Right lobe of liver (tissue), 4 donors: ENCODE measurements around the gene DNAJB9.

ENCODE experiments used
- POLR2A ChIP-seq: fragments of 450-650 bp; IDR thresholded peaks from one replicate; pipeline ENCODE4 v1.6.1; 2017; ENCODE audit warnings: antibody characterized with exemption, mild to moderate bottlenecking
- TF ChIP-seq, protein P1 (sequence below), 4 donors: fragments of 200-600 bp in 3 of 4; fragments of 450-650 bp in 1 of 4; IDR thresholded peaks; one replicate each; pipeline versions ENCODE4 v1.5.1 to v1.8.0; 2016 to 2022; ENCODE audit warnings: antibody characterized with exemption in 4 of 4, mild to moderate bottlenecking in 2 of 4
- donor health status: DM: no; HTN: no; CAD: no.
- donor health status: DM: no; HTN: no; CAD: no.
- donor health status: DM: no; HTN: yes; CAD: no.

DNA sequence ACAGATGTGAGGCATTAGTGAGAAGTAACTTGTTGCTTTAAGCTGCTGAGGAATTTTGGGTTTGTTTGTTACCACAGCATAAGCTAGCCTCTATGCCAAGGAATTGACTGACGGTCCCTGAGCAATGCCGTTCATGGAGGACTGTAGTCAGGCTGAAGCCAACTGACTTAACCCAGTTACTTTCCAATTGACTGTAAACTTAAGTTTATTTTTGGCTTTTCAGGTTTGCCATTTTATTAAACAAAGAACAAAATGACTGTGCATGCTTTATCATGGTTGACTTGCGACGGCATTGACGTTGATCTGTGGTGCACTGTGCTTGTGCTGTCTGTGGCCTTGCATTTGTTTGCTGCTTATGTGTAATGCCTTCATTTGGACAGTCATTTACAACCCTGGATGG is 53.5 kb downstream of the DNAJB9 start:
- TF ChIP-seq, protein P1, sequence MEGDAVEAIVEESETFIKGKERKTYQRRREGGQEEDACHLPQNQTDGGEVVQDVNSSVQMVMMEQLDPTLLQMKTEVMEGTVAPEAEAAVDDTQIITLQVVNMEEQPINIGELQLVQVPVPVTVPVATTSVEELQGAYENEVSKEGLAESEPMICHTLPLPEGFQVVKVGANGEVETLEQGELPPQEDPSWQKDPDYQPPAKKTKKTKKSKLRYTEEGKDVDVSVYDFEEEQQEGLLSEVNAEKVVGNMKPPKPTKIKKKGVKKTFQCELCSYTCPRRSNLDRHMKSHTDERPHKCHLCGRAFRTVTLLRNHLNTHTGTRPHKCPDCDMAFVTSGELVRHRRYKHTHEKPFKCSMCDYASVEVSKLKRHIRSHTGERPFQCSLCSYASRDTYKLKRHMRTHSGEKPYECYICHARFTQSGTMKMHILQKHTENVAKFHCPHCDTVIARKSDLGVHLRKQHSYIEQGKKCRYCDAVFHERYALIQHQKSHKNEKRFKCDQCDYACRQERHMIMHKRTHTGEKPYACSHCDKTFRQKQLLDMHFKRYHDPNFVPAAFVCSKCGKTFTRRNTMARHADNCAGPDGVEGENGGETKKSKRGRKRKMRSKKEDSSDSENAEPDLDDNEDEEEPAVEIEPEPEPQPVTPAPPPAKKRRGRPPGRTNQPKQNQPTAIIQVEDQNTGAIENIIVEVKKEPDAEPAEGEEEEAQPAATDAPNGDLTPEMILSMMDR (IDR thresholded peaks at IDR 0.05): no peak
- TF ChIP-seq POLR2A: no peak
